WTC11 (cell line): ENCODE data around the gene COL1A1. TPM values are rescaled to one million over a fixed set of nuclear protein-coding genes. Genes with fewer than 3 reads are reported as not detected.

Experiments used
- ATAC-seq: fragments of 200-7000 bp; cut with Tn5 transposase; 2 replicates; pipeline ENCODE4 v1.10.0; 2021; ENCODE audit warnings: mild to moderate bottlenecking, moderate library complexity
- CTCF ChIA-PET: fragments of 300-600 bp; sonication (Branson Sonifier 250); formaldehyde crosslinking; loops from one replicate; lab custom pipeline; 2021; ENCODE audit warnings: antibody characterized with exemption; lab: Charles Lee
- POLR2A ChIA-PET: fragments of 350-600 bp; sonication (Branson Sonifier 250); formaldehyde crosslinking; loops from one replicate; lab custom pipeline; 2021; ENCODE audit warnings: antibody characterized with exemption; lab: Charles Lee
- DNase-seq: peaks from one replicate; pipeline ENCODE4 v3.0.0; 2021; ENCODE audit warnings: low spot score
- H3K27ac Mint-ChIP-seq: 2 replicates; pipeline ENCODE4 v1.8.0; 2021; ENCODE audit warnings: mixed read lengths
- H3K27me3 Mint-ChIP-seq: 2 replicates; pipeline ENCODE4 v1.8.0; 2021; ENCODE audit warnings: low read depth, mild to moderate bottlenecking, moderate library complexity, mixed read lengths
- H3K36me3 Mint-ChIP-seq: 2 replicates; pipeline ENCODE4 v1.8.0; 2021; ENCODE audit warnings: mixed read lengths
- H3K4me1 Mint-ChIP-seq: 2 replicates; pipeline ENCODE4 v1.8.0; 2022; ENCODE audit warnings: mixed read lengths
- H3K4me3 Mint-ChIP-seq: 2 replicates; pipeline ENCODE4 v1.8.0; 2021; ENCODE audit warnings: mild to moderate bottlenecking, moderate library complexity, mixed read lengths
- H3K9me3 Mint-ChIP-seq: 2 replicates; pipeline ENCODE4 v1.8.0; 2021; ENCODE audit warnings: mixed read lengths
- AFF4 ChIP-seq: sonication (generic); formaldehyde crosslinking; IDR thresholded peaks from 2 replicates; pipeline ENCODE4 v1.8.1; 2023; ENCODE audit warnings: mild to moderate bottlenecking, missing genetic modification reagents, borderline replicate concordance
- CREM ChIP-seq: sonication (generic); formaldehyde crosslinking; IDR thresholded peaks from 2 replicates; pipeline ENCODE4 v1.8.1; 2022; ENCODE audit warnings: mild to moderate bottlenecking, missing genetic modification reagents, moderate library complexity
- E2F1 ChIP-seq: sonication (generic); formaldehyde crosslinking; IDR thresholded peaks from 2 replicates; pipeline ENCODE4 v1.8.0; 2022; ENCODE audit warnings: mild to moderate bottlenecking, missing genetic modification reagents
- FOXK1 ChIP-seq: sonication (generic); formaldehyde crosslinking; IDR thresholded peaks from 2 replicates; pipeline ENCODE4 v1.8.0; 2022; ENCODE audit warnings: mild to moderate bottlenecking, moderate library complexity, missing genetic modification reagents
- FOXP4 ChIP-seq: sonication (generic); formaldehyde crosslinking; IDR thresholded peaks from 2 replicates; pipeline ENCODE4 v1.8.0; 2022; ENCODE audit warnings: mild to moderate bottlenecking, missing genetic modification reagents
- GABPB1 ChIP-seq: sonication (generic); formaldehyde crosslinking; IDR thresholded peaks from 2 replicates; pipeline ENCODE4 v1.8.1; 2023; ENCODE audit warnings: mild to moderate bottlenecking, missing genetic modification reagents
- NFATC4 ChIP-seq: fragments of 250-450 bp; sonication (Bioruptor Pico); IDR thresholded peaks from 2 replicates; pipeline ENCODE4 v1.9.0; 2021; ENCODE audit warnings: mild to moderate bottlenecking
- PRDM15 ChIP-seq: sonication (generic); formaldehyde crosslinking; IDR thresholded peaks from 2 replicates; pipeline ENCODE4 v1.8.0; 2022; ENCODE audit warnings: missing genetic modification reagents
- SP1 ChIP-seq: sonication (generic); formaldehyde crosslinking; conservative IDR thresholded peaks from 2 replicates; pipeline ENCODE4 v1.8.1; 2022; ENCODE audit warnings: missing genetic modification reagents
- TEAD4 ChIP-seq: sonication (generic); formaldehyde crosslinking; IDR thresholded peaks from 2 replicates; pipeline ENCODE4 v1.8.0; 2022; ENCODE audit warnings: mild to moderate bottlenecking, missing genetic modification reagents
- ZBTB21 ChIP-seq: sonication (generic); formaldehyde crosslinking; IDR thresholded peaks from 2 replicates; pipeline ENCODE4 v1.8.1; 2023; ENCODE audit warnings: mild to moderate bottlenecking, missing genetic modification reagents, borderline replicate concordance
- ZMAT4 ChIP-seq: fragments of 250-450 bp; sonication (Bioruptor Pico); IDR thresholded peaks from 2 replicates; pipeline ENCODE4 v1.9.0; 2021; ENCODE audit warnings: mild to moderate bottlenecking
- ZNF232 ChIP-seq: sonication (generic); formaldehyde crosslinking; IDR thresholded peaks from 2 replicates; pipeline ENCODE4 v1.8.0; 2022; ENCODE audit warnings: mild to moderate bottlenecking, missing genetic modification reagents
- ZNF281 ChIP-seq: sonication (generic); formaldehyde crosslinking; IDR thresholded peaks from 2 replicates; pipeline ENCODE4 v1.8.0; 2023; ENCODE audit warnings: mild to moderate bottlenecking, missing genetic modification reagents
- ZNF317 ChIP-seq: sonication (generic); formaldehyde crosslinking; IDR thresholded peaks from 2 replicates; pipeline ENCODE4 v1.8.1; 2023; ENCODE audit warnings: low read depth, mild to moderate bottlenecking, moderate library complexity, missing genetic modification reagents, borderline replicate concordance
- ZNF423 ChIP-seq: fragments of 250-450 bp; sonication (Bioruptor Pico); IDR thresholded peaks from 2 replicates; pipeline ENCODE4 v2.1.2; 2022; ENCODE audit warnings: mild to moderate bottlenecking, moderate library complexity
- ZNF512 ChIP-seq: sonication (generic); formaldehyde crosslinking; IDR thresholded peaks from 2 replicates; pipeline ENCODE4 v1.8.1; 2022; ENCODE audit warnings: missing genetic modification reagents, borderline replicate concordance
- total RNA-seq: library from RNA; stranded (reverse); gene quantifications from 3 replicates; pipeline ENCODE4 v1.2.3, GENCODE V29; 2021

COL1A1 gene
- total RNA-seq, 1 experiment from 2014 or later = 52.1 TPM

GRCh38 chr17:50152736-50153135 is 48.7 kb downstream of the COL1A1 start (continued):
- TF ChIP-seq E2F1 (CRISPR knock-in tag) (no peak), TEAD4 (CRISPR knock-in tag) (no peak), FOXK1 (CRISPR knock-in tag) (no peak)

GRCh38 chr17:50151937-50152547 is 49.4 kb downstream of the COL1A1 start:
- DNase-seq = peak; percentile 82
- no peaks in the 10 kb centered on the region for H3K36me3 Mint-ChIP-seq
- peak; percentile 66 for ATAC-seq
- ChIA-PET CTCF (interaction anchor here (0.8 to 6.2 kb wide), 24 partner anchors 9 to 246 kb away, joined by 3 to 52 read pairs (median 8); partner anchors contain the start of genes LRRC59, PDK2, SAMD14 and SGCA), POLR2A (interaction anchor here (1.1 to 1.9 kb wide), 3 partner anchors 9 to 51 kb away, joined by 3 to 22 read pairs (median 4); no protein-coding TSS in a partner anchor)
- H3K4me1 Mint-ChIP-seq = peaks cover 32% of the 10 kb centered on the region
- peaks cover 19% of the 10 kb centered on the region for H3K27me3 Mint-ChIP-seq
- H3K4me3 Mint-ChIP-seq = peak overlapping the region; percentile 75
- H3K27ac Mint-ChIP-seq = peak overlapping the region; percentile 70
- no peaks in the 10 kb centered on the region for H3K9me3 Mint-ChIP-seq
- TF ChIP-seq AFF4 (CRISPR knock-in tag) (no peak), ZMAT4 (CRISPR knock-in tag) (no peak), GABPB1 (CRISPR knock-in tag) (peak; percentile 51), FOXP4 (CRISPR knock-in tag) (no peak), ZNF512 (CRISPR knock-in tag) (no peak), PRDM15 (CRISPR knock-in tag) (peak; percentile 71; the same call in 1 of the 2 replicates), CREM (CRISPR knock-in tag) (no peak; the same call in 1 of the 2 replicates), ZNF232 (no peak), ZNF317 (no peak), ZBTB21 (CRISPR knock-in tag) (no peak), NFATC4 (no peak), SP1 (CRISPR knock-in tag) (peak; percentile 70), ZNF281 (CRISPR knock-in tag) (peak; percentile 88), ZNF423 (0 out of 2 replicates have a peak, but pooled peaks have one; percentile 2)
